Smooth muscle cell (in vitro differentiated cells): ENCODE data around the gene COX10. TPM values are rescaled to one million over a fixed set of nuclear protein-coding genes. Genes with fewer than 3 reads are reported as not detected.

ENCODE experiments used
- DNase-seq: peaks from one replicate; lab custom pipeline; 2025; ENCODE audit not compliant: unreplicated experiment; lab: John Stamatoyannopoulos, UW
- H2AFZ ChIP-seq: fragments of 200-600 bp; sonication (generic); 2 replicates; pipeline ENCODE4 v1.6.0; 2016; ENCODE audit warnings: antibody characterized with exemption, low read depth, mild to moderate bottlenecking
- H3F3A ChIP-seq: fragments of 200-600 bp; sonication (generic); 2 replicates; pipeline ENCODE4 v1.6.0; 2017; ENCODE audit warnings: antibody characterized with exemption, low read depth
- H3K27ac ChIP-seq: fragments of 200-600 bp; sonication (generic); 2 replicates; pipeline ENCODE4 v1.5.1; 2016; ENCODE audit warnings: low read depth, mild to moderate bottlenecking
- H3K27me3 ChIP-seq: fragments of 200-600 bp; sonication (generic); 2 replicates; pipeline ENCODE4 v1.6.1; 2016; ENCODE audit warnings: low read depth, mild to moderate bottlenecking
- H3K36me3 ChIP-seq: fragments of 200-600 bp; sonication (generic); 2 replicates; pipeline ENCODE4 v1.5.1; 2016; ENCODE audit warnings: low read depth
- H3K4me1 ChIP-seq: fragments of 200-600 bp; sonication (generic); 2 replicates; pipeline ENCODE4 v1.5.1; 2016; ENCODE audit warnings: low read depth
- H3K4me2 ChIP-seq: fragments of 200-600 bp; sonication (generic); 2 replicates; pipeline ENCODE4 v1.6.0; 2016; ENCODE audit warnings: mild to moderate bottlenecking
- H3K4me3 ChIP-seq: fragments of 200-600 bp; sonication (generic); 2 replicates; pipeline ENCODE4 v1.5.1; 2016; ENCODE audit warnings: mild to moderate bottlenecking
- H3K79me2 ChIP-seq: fragments of 200-600 bp; sonication (generic); 2 replicates; pipeline ENCODE4 v1.6.0; 2016; ENCODE audit warnings: low read depth, mild to moderate bottlenecking
- H3K9ac ChIP-seq: fragments of 200-600 bp; sonication (generic); 2 replicates; pipeline ENCODE4 v1.6.0; 2016; ENCODE audit warnings: low read depth
- H3K9me3 ChIP-seq: fragments of 200-600 bp; sonication (generic); replicated peaks from 2 replicates; pipeline ENCODE4 v1.5.1; 2016; ENCODE audit warnings: low read depth
- H4K20me1 ChIP-seq: fragments of 200-600 bp; sonication (generic); 2 replicates; pipeline ENCODE4 v1.6.0; 2016; ENCODE audit warnings: low read depth
- WGBS: methylation state at CpG from one replicate; pipeline ENCODE4 v1.1.7; 2016; ENCODE audit warnings: low lambda C conversion rate; 5-methylcytosine and 5-hydroxymethylcytosine counted together
- polyA plus RNA-seq: library from polyadenylated mRNA; unstranded; fragments of >200 nt; fragmentation: Nextera tagmentation; extraction: Ambion mirVana; gene quantifications from 2 replicates; pipeline ENCODE4 v1.2.1, GENCODE V29; 2016
- total RNA-seq: library from RNA; depleted of rRNA; stranded (reverse); fragments of >200 nt; gene quantifications from 2 replicates; pipeline ENCODE4 v1.2.3, GENCODE V29; 2014
- TF ChIP-seq, protein P1 (sequence below): fragments of 200-600 bp; sonication (generic); IDR thresholded peaks from 2 replicates; pipeline ENCODE4 v1.5.1; 2017; ENCODE audit warnings: borderline replicate concordance, mild to moderate bottlenecking, antibody characterized with exemption; ENCODE audit not compliant: insufficient read depth, poor library complexity, severe bottlenecking

Gene COX10
- total and polyA plus RNA-seq, 2 experiments from 2014 or later = 15.1 to 18.4 TPM

DNA sequence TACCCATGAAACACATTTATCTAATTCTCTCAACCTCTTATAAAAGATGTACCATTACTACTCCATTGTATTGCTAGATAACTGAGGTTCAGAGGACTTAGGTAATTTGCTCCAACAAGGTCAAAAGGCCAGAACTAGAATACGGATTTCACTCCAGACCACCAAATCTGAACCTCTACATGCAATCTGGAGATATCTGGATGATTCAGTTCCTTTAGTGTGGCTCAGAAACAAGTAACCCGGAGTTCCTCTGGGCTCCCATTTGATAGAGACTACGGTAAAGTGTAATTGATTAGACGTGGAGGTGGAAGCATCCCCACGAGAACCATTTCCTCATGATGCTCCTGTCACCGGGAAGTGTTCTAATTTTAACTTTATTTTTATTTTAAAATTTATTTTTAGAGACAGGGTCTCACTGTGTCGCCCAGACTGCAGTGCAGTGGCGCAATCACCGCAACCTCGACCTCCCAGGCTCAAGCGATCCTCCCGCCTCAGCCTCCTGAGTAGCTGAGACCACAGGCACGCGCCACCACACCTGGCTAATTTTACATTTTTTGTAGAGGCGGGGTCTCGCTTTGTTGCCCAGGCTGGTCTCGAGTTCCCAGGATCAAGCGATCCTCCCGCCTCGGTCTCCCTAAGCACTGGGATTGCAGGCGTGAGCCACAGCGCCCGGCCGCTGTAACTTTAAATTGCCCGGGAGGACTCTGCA, 608 bp upstream of the COX10 start:
- Histone ChIP-seq H3K27ac (peak overlapping the region; percentile 70), H2AFZ (peak overlapping the region; percentile 99), H4K20me1 (peaks cover 13% of the 10 kb centered on the region), H3F3A (peaks cover under 1% of the 10 kb centered on the region), H3K9me3 (no peaks in the 10 kb centered on the region), H3K36me3 (no peaks in the 10 kb centered on the region), H3K4me3 (peak overlapping the region; percentile 97), H3K4me2 (peak overlapping the region; percentile 95), H3K79me2 (peaks cover 50% of the 10 kb centered on the region), H3K4me1 (peaks cover 12% of the 10 kb centered on the region), H3K27me3 (no peaks in the 10 kb centered on the region), H3K9ac (peak overlapping the region; percentile 97)
- TF ChIP-seq, protein P1, sequence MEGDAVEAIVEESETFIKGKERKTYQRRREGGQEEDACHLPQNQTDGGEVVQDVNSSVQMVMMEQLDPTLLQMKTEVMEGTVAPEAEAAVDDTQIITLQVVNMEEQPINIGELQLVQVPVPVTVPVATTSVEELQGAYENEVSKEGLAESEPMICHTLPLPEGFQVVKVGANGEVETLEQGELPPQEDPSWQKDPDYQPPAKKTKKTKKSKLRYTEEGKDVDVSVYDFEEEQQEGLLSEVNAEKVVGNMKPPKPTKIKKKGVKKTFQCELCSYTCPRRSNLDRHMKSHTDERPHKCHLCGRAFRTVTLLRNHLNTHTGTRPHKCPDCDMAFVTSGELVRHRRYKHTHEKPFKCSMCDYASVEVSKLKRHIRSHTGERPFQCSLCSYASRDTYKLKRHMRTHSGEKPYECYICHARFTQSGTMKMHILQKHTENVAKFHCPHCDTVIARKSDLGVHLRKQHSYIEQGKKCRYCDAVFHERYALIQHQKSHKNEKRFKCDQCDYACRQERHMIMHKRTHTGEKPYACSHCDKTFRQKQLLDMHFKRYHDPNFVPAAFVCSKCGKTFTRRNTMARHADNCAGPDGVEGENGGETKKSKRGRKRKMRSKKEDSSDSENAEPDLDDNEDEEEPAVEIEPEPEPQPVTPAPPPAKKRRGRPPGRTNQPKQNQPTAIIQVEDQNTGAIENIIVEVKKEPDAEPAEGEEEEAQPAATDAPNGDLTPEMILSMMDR = no peak
- WGBS = 26% methylated on average over 25 of the region's 25 CpGs
- no peak for DNase-seq

DNA sequence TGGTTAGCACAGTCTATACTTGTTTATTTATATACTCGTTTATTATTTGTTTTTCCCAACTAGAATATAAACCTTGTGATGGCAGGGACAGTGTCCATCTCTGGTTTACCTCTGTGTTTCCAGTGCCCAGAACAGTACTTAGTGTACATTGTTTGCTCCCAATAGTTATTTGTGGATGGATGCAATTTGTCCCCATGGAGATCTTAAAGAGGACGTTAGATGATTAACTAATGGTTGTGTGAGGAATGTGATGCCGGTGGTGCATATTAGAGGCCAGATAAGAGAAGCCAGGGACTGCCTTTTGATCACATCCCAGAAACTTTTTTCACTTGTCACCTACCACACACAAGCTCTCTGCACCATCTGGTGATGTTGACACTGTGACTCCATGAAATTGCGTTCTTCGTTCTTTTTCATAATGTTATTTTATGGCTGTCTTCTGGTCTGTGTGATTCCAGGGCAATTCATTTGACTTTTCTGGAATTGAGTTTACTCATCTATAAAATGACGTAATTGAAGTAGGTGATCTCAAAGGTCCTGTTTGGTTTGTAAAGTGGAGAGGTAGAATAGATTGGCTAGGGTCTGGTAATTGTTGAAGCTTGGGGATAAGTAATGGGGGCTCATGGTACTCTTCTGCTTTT, 1.2 kb downstream of the COX10 start:
- Histone ChIP-seq H3K27me3 (no peaks in the 10 kb centered on the region), H4K20me1 (peaks cover 13% of the 10 kb centered on the region), H3F3A (no peaks in the 10 kb centered on the region), H3K4me2 (peak overlapping the region; percentile 95), H3K4me1 (peaks cover 12% of the 10 kb centered on the region), H3K36me3 (no peaks in the 10 kb centered on the region), H3K9ac (peak overlapping the region; percentile 97), H3K79me2 (peaks cover 53% of the 10 kb centered on the region), H3K4me3 (peak overlapping the region; percentile 97), H2AFZ (no peak overlapping the region), H3K9me3 (no peaks in the 10 kb centered on the region), H3K27ac (no peak overlapping the region)
- DNase-seq = no peak
- TF ChIP-seq, protein P1 = no peak
- WGBS = 71% methylated on average over 6 of the region's 6 CpGs

DNA sequence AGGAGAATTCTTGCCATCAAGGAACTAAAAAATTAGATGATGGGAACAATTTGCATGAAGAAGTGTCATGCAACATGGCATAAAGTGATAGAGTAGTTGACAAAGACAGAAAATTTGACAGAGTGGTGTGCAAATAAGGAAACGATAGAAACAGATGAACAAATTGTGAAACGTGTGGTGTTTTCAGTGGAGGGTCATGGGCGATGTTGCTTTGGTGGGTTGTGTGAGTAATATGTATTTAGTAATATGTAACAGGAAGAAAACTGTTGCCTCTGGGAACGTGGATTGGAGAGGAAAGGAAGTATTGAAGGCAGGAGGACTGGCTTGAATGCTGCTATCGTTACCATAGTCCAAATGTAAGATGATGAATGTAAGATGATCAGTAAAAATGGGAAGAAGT, 3.6 kb downstream of the COX10 start:
- Histone ChIP-seq H3K4me2 (no peak overlapping the region), H3F3A (no peaks in the 10 kb centered on the region), H3K36me3 (peaks cover 9% of the 10 kb centered on the region), H3K4me3 (no peak overlapping the region), H4K20me1 (peaks cover 17% of the 10 kb centered on the region), H3K9ac (no peak overlapping the region), H3K27me3 (no peaks in the 10 kb centered on the region), H3K9me3 (no peaks in the 10 kb centered on the region), H2AFZ (no peak overlapping the region), H3K27ac (no peak overlapping the region), H3K79me2 (peaks cover 38% of the 10 kb centered on the region), H3K4me1 (peaks cover 12% of the 10 kb centered on the region)
- TF ChIP-seq, protein P1 = no peak
- WGBS = 95% methylated on average over 5 of the region's 5 CpGs
- no peak for DNase-seq

DNA sequence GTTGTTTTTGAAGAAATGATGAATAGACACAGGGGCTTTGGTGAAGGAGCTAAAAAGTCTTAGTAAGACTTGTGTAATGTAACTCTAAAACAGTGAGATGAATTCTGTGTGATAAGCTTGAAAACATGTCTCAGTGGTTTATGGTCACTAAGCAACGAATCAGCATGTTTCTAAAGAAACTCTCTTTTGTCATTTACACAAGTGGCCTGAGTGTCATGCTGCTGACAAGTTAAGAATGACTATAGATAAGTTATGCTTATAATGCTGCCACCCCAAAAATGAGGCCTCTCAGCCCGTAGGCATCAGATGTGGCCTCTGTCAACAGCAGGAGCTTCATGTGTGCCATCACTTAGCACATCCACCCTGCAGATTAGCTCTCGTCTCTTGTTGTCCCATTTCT, 8.7 kb downstream of the COX10 start:
- peak overlapping the region; percentile 40 for H3K27ac ChIP-seq
- H3K4me2 ChIP-seq = peak overlapping the region; percentile 4
- TF ChIP-seq, protein P1 = no peak
- no peak for DNase-seq
- H3K9ac ChIP-seq = no peak overlapping the region
- peaks cover 27% of the 10 kb centered on the region for H4K20me1 ChIP-seq
- H2AFZ ChIP-seq = no peak overlapping the region
- H3K4me1 ChIP-seq = no peaks in the 10 kb centered on the region
- H3K9me3 ChIP-seq = no peaks in the 10 kb centered on the region
- H3K79me2 ChIP-seq = peaks cover 8% of the 10 kb centered on the region
- 23% methylated on average over 3 of the region's 3 CpGs for WGBS
- H3K36me3 ChIP-seq = peaks cover 9% of the 10 kb centered on the region
- H3K4me3 ChIP-seq = no peak overlapping the region
- H3K27me3 ChIP-seq = no peaks in the 10 kb centered on the region
- no peaks in the 10 kb centered on the region for H3F3A ChIP-seq
